K562 (cell line): Measurements from ENCODE around the gene GFI1B. TPM values are rescaled to one million over a fixed set of nuclear protein-coding genes. Genes with fewer than 3 reads are reported as not detected.
A peak's percentile ranks its signal among the peaks of the same experiment; 100 is the strongest.

Source experiments
- ETV1 ChIP-seq: fragments of 450-650 bp; conservative IDR thresholded peaks from 2 replicates; pipeline ENCODE4 v1.6.1; 2016; ENCODE audit warnings: missing genetic modification characterization, control low read depth, low read depth, missing compliant biosample characterization
- ETV6 ChIP-seq, 3 experiments: fragments of 150-350 bp in 1 of 3; sonication (generic) in 1 of 3; formaldehyde crosslinking in 1 of 3; IDR thresholded peaks; 2 replicates each; pipeline versions ENCODE4 v1.6.1 to v1.8.0; 2014 to 2022; ENCODE audit warnings: borderline replicate concordance in 2 of 3, low read depth in 2 of 3, antibody characterized with exemption in 1 of 3, low read length in 1 of 3, mild to moderate bottlenecking in 1 of 3, missing genetic modification reagents in 1 of 3
- MEF2D ChIP-seq: conservative IDR thresholded peaks from 2 replicates; pipeline ENCODE4 v1.6.1; 2016; ENCODE audit warnings: low read depth, missing genetic modification characterization, missing compliant biosample characterization
- MYNN ChIP-seq, 2 experiments: sonication (generic); formaldehyde crosslinking in 1 of 2; IDR thresholded peaks; 2 replicates each; pipeline versions ENCODE4 v1.5.0 to v1.6.1; 2016 to 2020; ENCODE audit warnings: antibody characterized with exemption in 1 of 2, missing genetic modification reagents in 1 of 2
- SAFB2 ChIP-seq: fragments of 200-400 bp; formaldehyde crosslinking; IDR thresholded peaks from 2 replicates; pipeline ENCODE4 v1.6.1; 2018; ENCODE audit warnings: borderline replicate concordance, low read length, low read depth, moderate library complexity; ENCODE audit not compliant: severe bottlenecking
- SMARCE1 ChIP-seq: fragments of 450-650 bp; IDR thresholded peaks from 2 replicates; pipeline ENCODE4 v1.7.1; 2016; ENCODE audit warnings: mild to moderate bottlenecking
- SMC3 ChIP-seq: conservative IDR thresholded peaks from 2 replicates; pipeline ENCODE4 v1.6.1; 2011; ENCODE audit warnings: low read depth, low read length, improper control_type of control experiment; ENCODE audit not compliant: insufficient read depth
- ZBTB1 ChIP-seq: sonication (generic); formaldehyde crosslinking; IDR thresholded peaks from 2 replicates; pipeline ENCODE4 v1.8.1; 2023; ENCODE audit warnings: missing genetic modification reagents, low read depth, mild to moderate bottlenecking, borderline replicate concordance
- polyA plus RNA-seq, 8 experiments: library from polyadenylated mRNA; depleted of rRNA in 4 of 8; stranded (reverse) in 5 of 8; unstranded in 3 of 8; fragments of >200 nt; fragmentation: Nextera tagmentation in 2 of 8; fragmentation: Illumina TruSeq in 1 of 8; extraction: Ambion mirVana in 2 of 8; extraction: Trizol in 1 of 8; gene quantifications; 2 replicates each; pipeline versions ENCODE4 v1.2.1 to v1.2.3, GENCODE V29; 2011 to 2014; ENCODE audit warnings: inconsistent platforms in 1 of 8, missing spikeins in 1 of 8
- total RNA-seq, 7 experiments: library from RNA; depleted of rRNA in 6 of 7; stranded (reverse); fragments of >200 nt in 6 of 7; fragmentation: Illumina TruSeq in 2 of 7; extraction: Trizol in 2 of 7; gene quantifications; 2 replicates each; pipeline versions ENCODE4 v1.2.1 to v1.2.3, GENCODE V29; 2011 to 2021; ENCODE audit warnings: low replicate concordance in 1 of 7
- TF ChIP-seq, protein P1 (sequence below): fragments of 450-650 bp; IDR thresholded peaks from 2 replicates; pipeline ENCODE4 v1.6.1; 2018; ENCODE audit not compliant: partially characterized antibody
- TF ChIP-seq, protein P2 (sequence below): fragments of 450-650 bp; formaldehyde crosslinking; IDR thresholded peaks from 2 replicates; pipeline ENCODE4 v1.4.0; 2020; ENCODE audit warnings: mild to moderate bottlenecking, moderate library complexity
- TF ChIP-seq, protein P3 (sequence below): fragments of 250-450 bp; sonication (Bioruptor Pico); IDR thresholded peaks from 2 replicates; pipeline ENCODE4 v1.4.0; 2020; ENCODE audit warnings: mild to moderate bottlenecking, moderate library complexity, borderline replicate concordance
- TF ChIP-seq, protein P4 (sequence below): sonication (generic); formaldehyde crosslinking; IDR thresholded peaks from 2 replicates; pipeline ENCODE4 v1.8.0; 2022; ENCODE audit warnings: mild to moderate bottlenecking, missing genetic modification reagents

The GFI1B gene
- total and polyA plus RNA-seq, 9 of the 15 experiments (the other 6 are each of a cell fraction or from before 2014, with no cell fraction given): 8.0 to 75.7 (median 34.5) TPM

DNA sequence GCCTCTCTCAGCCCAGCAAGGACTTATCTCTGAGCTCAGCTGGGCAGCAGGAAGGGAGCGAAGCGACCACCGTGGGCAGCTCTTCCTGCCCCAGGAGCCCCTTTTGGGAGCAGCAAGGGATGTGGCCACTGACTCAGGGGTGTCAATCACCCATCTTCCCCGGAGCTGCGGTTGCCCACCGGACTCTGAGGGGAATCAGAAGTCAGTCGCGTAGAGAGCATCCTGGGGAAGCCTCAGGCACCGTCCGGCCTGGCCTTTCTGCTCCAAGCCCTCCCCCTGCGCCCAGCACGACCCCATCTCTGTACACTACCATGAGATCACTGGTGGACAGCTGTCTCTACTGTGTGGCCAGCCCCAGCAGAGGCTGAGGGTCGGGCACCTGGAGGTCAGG, 24.6 kb downstream of the GFI1B start (continued):
- TF ChIP-seq, protein P1, sequence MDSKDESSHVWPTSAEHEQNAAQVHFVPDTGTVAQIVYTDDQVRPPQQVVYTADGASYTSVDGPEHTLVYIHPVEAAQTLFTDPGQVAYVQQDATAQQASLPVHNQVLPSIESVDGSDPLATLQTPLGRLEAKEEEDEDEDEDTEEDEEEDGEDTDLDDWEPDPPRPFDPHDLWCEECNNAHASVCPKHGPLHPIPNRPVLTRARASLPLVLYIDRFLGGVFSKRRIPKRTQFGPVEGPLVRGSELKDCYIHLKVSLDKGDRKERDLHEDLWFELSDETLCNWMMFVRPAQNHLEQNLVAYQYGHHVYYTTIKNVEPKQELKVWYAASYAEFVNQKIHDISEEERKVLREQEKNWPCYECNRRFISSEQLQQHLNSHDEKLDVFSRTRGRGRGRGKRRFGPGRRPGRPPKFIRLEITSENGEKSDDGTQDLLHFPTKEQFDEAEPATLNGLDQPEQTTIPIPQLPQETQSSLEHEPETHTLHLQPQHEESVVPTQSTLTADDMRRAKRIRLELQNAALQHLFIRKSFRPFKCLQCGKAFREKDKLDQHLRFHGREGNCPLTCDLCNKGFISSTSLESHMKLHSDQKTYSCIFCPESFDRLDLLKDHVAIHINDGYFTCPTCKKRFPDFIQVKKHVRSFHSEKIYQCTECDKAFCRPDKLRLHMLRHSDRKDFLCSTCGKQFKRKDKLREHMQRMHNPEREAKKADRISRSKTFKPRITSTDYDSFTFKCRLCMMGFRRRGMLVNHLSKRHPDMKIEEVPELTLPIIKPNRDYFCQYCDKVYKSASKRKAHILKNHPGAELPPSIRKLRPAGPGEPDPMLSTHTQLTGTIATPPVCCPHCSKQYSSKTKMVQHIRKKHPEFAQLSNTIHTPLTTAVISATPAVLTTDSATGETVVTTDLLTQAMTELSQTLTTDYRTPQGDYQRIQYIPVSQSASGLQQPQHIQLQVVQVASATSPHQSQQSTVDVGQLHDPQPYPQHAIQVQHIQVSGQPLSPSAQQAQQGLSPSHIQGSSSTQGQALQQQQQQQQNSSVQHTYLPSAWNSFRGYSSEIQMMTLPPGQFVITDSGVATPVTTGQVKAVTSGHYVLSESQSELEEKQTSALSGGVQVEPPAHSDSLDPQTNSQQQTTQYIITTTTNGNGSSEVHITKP: peak; percentile 8
- TF ChIP-seq SMARCE1: 0 out of 2 replicates have a peak, but pooled peaks have one; percentile 22
- no peak for TF ChIP-seq MYNN (IDR thresholded peaks at IDR 0.05)
- no peak for TF ChIP-seq MYNN (CRISPR knock-in tag; IDR thresholded peaks at IDR 0.05)
- TF ChIP-seq ETV6 (IDR thresholded peaks at IDR 0.05; ENCODE audit: borderline replicate concordance in 1 of 2, low read depth in 2 of 2, low read length in 1 of 2): no peak
- no peak for TF ChIP-seq ETV6 (CRISPR knock-in tag; IDR thresholded peaks at IDR 0.05; ENCODE audit: borderline replicate concordance)
- TF ChIP-seq SMC3: no peak
- peak; percentile 38; the same call in 1 of the 2 replicates for TF ChIP-seq ETV1
- no peak for TF ChIP-seq MEF2D (tag)
- TF ChIP-seq, protein P2, sequence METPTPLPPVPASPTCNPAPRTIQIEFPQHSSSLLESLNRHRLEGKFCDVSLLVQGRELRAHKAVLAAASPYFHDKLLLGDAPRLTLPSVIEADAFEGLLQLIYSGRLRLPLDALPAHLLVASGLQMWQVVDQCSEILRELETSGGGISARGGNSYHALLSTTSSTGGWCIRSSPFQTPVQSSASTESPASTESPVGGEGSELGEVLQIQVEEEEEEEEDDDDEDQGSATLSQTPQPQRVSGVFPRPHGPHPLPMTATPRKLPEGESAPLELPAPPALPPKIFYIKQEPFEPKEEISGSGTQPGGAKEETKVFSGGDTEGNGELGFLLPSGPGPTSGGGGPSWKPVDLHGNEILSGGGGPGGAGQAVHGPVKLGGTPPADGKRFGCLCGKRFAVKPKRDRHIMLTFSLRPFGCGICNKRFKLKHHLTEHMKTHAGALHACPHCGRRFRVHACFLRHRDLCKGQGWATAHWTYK (CRISPR knock-in tag): peak; percentile 59; the same call in 1 of the 2 replicates
- TF ChIP-seq, protein P3, sequence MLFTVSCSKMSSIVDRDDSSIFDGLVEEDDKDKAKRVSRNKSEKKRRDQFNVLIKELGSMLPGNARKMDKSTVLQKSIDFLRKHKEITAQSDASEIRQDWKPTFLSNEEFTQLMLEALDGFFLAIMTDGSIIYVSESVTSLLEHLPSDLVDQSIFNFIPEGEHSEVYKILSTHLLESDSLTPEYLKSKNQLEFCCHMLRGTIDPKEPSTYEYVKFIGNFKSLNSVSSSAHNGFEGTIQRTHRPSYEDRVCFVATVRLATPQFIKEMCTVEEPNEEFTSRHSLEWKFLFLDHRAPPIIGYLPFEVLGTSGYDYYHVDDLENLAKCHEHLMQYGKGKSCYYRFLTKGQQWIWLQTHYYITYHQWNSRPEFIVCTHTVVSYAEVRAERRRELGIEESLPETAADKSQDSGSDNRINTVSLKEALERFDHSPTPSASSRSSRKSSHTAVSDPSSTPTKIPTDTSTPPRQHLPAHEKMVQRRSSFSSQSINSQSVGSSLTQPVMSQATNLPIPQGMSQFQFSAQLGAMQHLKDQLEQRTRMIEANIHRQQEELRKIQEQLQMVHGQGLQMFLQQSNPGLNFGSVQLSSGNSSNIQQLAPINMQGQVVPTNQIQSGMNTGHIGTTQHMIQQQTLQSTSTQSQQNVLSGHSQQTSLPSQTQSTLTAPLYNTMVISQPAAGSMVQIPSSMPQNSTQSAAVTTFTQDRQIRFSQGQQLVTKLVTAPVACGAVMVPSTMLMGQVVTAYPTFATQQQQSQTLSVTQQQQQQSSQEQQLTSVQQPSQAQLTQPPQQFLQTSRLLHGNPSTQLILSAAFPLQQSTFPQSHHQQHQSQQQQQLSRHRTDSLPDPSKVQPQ (CRISPR knock-in tag): no peak
- TF ChIP-seq, protein P4, sequence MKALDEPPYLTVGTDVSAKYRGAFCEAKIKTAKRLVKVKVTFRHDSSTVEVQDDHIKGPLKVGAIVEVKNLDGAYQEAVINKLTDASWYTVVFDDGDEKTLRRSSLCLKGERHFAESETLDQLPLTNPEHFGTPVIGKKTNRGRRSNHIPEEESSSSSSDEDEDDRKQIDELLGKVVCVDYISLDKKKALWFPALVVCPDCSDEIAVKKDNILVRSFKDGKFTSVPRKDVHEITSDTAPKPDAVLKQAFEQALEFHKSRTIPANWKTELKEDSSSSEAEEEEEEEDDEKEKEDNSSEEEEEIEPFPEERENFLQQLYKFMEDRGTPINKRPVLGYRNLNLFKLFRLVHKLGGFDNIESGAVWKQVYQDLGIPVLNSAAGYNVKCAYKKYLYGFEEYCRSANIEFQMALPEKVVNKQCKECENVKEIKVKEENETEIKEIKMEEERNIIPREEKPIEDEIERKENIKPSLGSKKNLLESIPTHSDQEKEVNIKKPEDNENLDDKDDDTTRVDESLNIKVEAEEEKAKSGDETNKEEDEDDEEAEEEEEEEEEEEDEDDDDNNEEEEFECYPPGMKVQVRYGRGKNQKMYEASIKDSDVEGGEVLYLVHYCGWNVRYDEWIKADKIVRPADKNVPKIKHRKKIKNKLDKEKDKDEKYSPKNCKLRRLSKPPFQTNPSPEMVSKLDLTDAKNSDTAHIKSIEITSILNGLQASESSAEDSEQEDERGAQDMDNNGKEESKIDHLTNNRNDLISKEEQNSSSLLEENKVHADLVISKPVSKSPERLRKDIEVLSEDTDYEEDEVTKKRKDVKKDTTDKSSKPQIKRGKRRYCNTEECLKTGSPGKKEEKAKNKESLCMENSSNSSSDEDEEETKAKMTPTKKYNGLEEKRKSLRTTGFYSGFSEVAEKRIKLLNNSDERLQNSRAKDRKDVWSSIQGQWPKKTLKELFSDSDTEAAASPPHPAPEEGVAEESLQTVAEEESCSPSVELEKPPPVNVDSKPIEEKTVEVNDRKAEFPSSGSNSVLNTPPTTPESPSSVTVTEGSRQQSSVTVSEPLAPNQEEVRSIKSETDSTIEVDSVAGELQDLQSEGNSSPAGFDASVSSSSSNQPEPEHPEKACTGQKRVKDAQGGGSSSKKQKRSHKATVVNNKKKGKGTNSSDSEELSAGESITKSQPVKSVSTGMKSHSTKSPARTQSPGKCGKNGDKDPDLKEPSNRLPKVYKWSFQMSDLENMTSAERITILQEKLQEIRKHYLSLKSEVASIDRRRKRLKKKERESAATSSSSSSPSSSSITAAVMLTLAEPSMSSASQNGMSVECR (CRISPR knock-in tag): no peak
- no peak for TF ChIP-seq SAFB2
- TF ChIP-seq ZBTB1 (CRISPR knock-in tag): no peak
